Mucosa of gallbladder (tissue), 1 donor: ENCODE measurements around the gene THAP10. TPM values are rescaled to one million over a fixed set of nuclear protein-coding genes. Genes with fewer than 3 reads are reported as not detected.
"Not testable (repeated sequence)": the region's sequence is repeated elsewhere in the genome, so short reads cannot be mapped to it uniquely, and the experiment has no call there.

Experiments used
- DNase-seq: peaks from one replicate; pipeline ENCODE4 v3.0.0-alpha.2; 2020; ENCODE audit warnings: low spot score
- total RNA-seq: library from RNA; stranded (reverse); gene quantifications from one replicate; pipeline ENCODE4 v1.2.1, GENCODE V29; 2021
- donor health status: DM: no; HTN: no; CAD: no.

The THAP10 gene
- total RNA-seq, 1 donor from 2014 or later, result 4.9 TPM

GRCh38 chr15:70876683-70877082 is 15.6 kb downstream of the THAP10 start:
- DNase-seq, result no peak

GRCh38 chr15:70876011-70876410 is 16.2 kb downstream of the THAP10 start:
- no peak for DNase-seq

- DNase-seq, result no peak
These were observed 17.0 kb downstream of the THAP10 start for GRCh38 chr15:70875001-70875782.

DNA sequence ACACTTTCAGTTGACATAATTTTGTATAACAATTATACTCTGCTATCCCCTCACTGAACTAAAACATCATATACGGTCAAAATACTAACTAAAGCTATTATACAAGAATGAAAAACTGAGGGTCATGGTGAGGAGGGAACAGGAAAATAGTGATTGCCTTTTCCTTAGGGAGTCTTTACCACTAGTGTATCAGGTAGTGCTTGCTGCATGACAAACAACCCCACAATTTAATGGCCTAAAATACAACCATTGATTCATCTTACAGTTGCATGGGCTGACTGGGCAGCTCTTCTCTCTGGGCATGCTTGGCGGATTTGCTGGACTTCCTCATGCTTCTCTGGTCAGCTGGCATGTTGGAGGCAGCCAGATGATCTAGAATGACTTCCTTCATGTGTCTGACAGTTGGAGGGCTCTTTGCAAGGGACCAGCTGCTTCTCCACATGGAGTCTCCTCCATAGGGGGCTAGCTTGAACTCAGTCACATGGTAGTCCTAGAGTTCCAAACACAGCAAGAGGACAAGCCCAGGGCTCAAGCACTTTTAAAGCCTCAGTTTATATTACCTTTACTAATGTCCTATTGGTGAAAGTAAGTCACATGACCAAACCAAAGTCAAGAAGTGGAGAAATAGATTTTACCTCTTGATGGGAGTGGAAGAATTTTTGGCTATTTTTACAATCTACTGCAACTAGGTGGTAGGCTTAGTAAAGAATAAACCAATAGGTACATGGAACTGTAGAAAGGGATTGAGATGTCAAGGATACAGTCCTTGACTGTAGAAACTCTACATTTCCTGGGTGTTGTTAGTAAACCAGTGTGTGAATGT is 18.8 kb downstream of the THAP10 start:
- no peak for DNase-seq

DNA sequence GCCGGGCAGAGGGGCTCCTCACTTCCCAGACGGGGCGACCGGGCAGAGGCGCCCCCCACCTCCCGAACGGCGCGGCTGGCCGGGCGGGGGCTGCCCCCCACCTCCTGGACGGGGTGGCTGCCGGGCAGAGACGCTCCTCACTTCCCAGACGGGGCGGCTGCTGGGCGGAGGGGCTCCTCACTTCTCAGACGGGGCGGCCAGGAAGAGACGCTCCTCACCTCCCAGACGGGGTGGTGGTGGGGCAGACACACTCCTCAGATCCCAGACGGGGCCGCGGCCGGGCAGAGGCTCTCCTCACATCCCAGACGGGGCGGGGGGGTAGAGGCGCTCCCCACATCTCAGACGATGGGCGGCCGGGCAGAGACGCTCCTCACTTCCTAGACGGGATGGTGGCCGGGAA is 20.7 kb downstream of the THAP10 start:
- not testable (repeated sequence) for DNase-seq

GRCh38 chr15:70870051-70870450 is 22.2 kb downstream of the THAP10 start:
- no peak for DNase-seq

DNA sequence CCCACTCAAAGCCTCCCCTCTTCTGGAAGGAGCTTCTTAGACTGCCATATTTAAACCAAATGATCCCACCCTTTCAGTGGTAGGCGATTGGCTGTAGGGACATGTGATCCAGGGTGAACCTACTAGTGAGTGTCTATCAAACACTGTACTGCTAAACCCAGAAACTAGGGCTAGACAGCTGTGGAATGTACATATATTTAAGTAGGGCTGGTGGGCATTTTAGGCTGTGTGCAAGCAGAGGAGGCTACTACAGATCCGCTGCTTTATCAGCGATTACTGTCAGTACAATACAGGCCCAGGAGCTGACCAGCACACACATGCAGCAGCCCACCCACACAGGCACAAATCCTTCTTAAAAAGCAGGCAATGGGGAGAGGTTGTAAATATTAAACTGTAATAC is 22.9 kb downstream of the THAP10 start:
- DNase-seq, result no peak

GRCh38 chr15:70867911-70868467 is 24.2 kb downstream of the THAP10 start:
- no peak for DNase-seq

DNA sequence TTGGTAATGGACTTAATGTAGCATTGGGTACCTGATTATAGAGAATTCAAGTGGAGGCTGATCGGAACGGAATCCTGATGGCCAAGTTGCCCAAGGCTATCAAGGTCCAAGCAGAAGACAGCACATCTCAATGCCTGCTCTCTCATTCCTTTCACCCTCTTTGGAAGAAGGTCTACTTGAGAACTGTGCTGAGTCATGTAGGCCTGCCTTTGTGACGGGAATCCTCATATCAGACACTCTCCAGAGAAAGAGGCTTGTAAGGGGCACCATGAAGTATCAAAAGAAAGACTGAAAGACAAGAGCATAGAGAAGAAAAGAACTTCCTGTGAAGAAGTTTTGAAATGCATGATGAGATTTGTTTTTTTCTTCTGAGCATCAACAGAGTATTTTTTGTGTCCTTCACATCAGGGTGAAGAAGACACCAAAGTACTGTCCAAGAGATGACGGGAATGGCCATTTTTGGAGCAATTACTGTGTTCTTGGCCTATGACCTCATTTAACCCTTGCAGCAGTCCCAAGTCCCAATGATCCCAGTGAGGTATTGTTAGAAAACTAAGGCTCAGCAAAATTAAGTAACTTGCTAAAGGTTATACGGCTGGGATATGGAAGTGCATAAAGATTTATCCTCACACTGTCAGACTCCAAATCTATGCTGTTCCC is 25.1 kb downstream of the THAP10 start:
- no peak for DNase-seq

DNA sequence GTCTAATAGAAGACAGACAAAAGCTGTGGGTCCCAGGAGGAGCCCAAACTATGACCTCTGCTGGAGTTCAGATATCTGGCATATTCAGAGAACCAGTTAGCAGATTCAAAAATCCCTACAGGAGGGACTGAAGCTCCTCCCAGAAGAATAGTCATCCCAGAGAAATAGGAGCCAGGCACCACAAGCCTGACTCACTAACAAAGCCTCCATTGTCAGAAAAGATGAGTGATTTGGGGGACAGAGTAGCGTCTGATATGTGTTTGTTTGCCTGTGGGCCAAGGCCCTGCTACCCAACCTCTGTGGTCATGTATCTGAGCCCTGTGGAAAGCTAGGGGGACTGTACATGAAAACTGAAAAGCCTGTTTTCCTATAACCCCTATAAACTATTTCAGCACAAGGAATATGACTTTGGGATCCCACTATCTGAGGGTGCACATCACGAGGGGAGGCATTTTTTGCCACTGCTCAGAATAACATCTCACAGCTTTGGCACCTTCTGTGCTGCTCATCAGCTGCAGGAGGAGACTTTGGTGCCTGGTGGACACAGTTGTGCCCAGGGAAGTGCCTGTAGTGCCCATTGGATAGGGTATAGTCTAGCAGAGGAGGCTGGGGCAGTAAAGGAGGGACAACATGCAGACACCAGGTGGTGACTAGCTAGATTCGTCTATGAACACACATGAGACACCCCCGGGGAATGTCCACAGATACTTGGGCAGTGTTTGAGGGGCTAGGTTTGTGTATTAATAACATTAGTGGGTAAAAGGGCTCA is 28.6 kb downstream of the THAP10 start:
- DNase-seq, result no peak

DNA sequence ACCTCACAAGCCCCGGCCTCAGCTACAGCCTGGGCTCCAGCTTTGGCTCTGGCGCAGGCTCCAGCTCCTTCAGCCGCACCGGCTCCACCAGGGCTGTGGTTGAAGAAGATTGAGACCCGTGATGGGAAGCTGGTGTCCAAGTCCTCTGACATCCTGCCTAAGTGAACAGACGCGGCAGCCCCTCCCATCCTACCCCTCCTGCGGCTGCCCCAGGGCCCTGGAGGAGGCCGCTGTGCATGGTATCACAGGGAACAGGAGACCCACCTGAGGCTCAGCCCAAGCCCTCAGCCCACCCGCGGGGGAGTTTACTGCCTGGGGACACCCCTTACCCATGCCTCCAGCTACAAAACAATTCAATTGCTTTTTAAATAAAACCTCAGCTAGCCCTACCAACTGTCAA is 32.2 kb downstream of the THAP10 start:
- DNase-seq, result no peak

DNA sequence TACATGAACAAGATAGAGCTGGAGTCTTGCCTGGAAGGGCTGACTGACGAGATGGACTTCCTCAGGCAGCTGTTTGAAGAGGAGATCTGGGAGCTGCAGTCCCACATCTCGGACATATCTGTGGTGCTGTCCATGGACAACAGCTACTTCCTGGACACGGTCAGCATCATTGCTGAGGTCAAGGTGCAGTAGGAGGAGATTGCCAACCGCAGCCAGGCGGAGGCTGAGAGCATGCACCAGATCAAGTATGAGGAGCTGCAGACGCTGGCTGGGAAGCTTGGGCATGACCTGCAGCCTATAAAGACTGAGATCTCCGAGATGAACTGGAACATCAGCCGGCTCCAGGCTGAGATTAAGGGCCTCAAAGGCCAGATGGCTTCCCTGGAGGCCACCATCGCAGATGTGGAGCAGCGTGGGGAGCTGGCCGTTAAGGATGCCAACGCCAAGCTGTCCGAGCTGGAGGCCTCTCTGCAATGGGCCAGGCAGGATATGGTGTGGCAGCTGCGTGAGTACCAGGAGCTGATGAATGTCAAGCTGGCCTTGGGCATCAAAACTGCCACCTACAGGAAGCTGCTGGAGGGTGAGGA is 32.8 kb downstream of the THAP10 start:
- DNase-seq, result peak; percentile 41

GRCh38 chr15:70858614-70859321 is 33.5 kb downstream of the THAP10 start:
- DNase-seq, result not testable (repeated sequence)

DNA sequence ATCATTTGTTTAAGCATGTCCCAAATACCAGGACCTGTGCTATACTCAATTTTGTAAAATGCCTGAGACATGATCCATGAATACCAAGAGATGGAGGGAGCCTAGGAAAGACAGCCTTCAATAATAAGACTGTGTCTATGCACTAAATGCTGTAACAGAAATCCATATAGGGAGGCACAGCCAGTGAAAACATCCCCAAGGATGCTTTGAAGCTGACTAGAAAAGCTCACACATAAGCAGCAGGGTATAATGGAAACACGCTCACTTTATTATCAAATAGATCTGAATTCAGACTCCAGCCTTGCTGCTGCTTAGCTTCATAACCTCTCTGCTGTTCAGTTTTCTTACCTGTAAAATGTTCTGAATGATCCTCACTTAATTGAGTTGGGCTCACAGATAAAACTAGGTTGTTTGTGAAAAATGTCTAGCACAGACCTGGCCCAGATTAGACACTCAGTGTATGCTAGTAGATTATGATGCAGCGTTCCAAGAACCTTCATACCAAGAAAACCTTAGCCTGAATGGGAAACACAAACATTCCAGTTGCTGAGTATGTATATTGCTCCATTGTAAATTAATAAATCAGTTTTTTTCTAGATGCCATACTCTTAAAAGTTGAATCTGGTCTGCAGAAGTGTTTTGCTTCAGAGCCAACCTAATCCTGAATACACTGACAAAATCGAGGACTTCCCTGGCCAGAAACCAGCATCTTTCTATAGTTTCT is 34.5 kb downstream of the THAP10 start:
- no peak for DNase-seq

- DNase-seq, result peak; percentile 80
These were observed 35.2 kb downstream of the THAP10 start for GRCh38 chr15:70856884-70857561.

- no peak for DNase-seq
These were observed 35.9 kb downstream of the THAP10 start for GRCh38 chr15:70856177-70856883.

DNA sequence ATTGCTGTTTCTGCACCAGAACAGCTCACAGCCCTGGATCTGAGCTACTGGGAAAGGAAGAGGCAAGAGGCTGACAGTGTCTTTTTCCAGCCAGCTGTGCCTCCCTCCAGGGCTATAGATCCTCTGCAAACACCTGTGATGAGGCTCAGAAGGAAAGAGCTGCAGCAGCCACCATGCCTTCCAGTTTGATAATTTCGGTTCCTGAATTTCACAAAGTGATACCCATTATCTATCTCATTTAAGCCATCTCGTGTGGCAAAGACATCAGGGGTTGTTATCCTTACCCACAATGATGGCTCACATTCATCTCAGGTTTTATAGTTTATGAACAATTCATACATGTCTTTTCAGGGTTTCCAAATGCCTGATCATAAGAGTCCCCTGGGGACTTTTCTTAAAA is 36.5 kb downstream of the THAP10 start:
- no peak for DNase-seq

- DNase-seq, result no peak
These were observed 37.6 kb downstream of the THAP10 start for GRCh38 chr15:70854666-70854976.
